ENCODE results near the gene SUDS3.
"Not testable (repeated sequence)": the region's sequence is repeated elsewhere in the genome, so short reads cannot be mapped to it uniquely, and the experiment has no call there.

Gene SUDS3
- total RNA-seq = 24.0 to 58.9 (median 43.9) reads per million in 17 experiments

DNA sequence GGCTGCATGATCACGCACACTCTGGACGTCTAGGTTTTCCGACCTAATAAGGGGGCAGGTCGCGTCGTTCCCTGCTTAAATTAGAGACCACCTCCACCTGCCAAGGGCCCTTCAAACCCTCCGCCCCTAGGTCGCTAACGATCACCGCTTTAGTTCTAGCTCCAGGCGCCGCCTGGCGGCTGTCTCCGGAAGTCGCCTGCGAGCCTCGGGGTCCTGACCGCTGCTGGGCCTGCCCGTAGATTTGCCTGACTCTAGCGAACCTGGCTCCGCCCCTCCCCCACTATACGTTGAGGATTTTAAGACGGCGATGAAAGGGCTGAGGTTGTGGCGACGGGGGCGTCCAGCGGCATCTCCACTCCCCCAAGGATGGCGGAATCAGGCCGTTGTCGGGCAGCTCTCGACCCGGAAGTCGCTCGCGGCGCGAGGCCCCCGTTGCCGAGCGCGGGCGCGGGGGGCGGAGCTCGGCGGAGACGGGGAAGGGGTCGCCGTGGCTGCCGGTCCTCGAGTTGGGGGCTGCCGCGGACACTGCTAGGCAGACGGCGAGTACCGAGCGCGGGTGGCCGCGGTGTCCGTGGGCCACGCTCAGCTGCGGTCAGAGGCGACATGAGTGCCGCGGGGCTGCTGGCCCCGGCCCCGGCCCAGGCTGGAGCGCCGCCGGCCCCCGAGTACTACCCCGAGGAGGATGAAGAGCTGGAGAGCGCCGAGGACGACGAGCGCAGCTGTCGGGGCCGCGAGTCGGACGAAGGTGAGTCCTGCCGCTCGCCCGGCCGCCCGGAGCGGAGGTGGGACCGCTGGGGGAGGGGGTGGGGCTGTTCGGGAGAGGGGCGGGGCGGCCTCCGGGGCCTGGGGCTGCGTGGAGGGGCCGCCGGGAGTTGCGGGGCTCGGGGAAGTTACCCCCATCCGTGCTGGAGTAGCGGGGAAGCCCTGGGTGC is at the start of gene SUDS3:
SUDS3 (plus strand) TSS at position 467 of the 932 bp plus-strand sequence; CDS start at position 604, 137 bp downstream.
- DNase-seq = peak; percentile 88 to 96 (median 94)

DNA sequence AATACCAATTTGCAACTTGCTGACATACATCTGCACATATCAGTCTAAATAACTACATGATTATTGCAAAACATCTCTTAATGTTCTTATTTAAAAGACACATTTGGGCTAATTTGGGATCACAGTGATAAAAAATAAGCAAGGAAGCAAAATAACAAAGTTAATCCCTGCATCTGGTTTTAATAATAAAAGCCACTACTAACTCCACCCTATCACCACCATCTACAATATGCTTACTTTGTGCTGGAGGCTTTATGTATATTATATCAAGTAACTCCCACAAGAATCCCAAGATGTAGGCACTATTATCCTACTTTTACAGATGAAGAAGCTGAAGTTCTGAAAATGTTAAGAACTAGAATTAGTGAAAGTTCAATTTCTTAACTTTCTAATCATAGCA is 49.4 kb upstream of the SUDS3 start:
- DNase-seq = no peak

GRCh38 chr12:118327391-118327790 is 49.0 kb upstream of the SUDS3 start:
- DNase-seq = no peak

- DNase-seq = peak in 2 of 4 experiments; percentile 43 to 47
Observed at GRCh38 chr12:118328486-118329330, 47.6 kb upstream of the SUDS3 start.

DNA sequence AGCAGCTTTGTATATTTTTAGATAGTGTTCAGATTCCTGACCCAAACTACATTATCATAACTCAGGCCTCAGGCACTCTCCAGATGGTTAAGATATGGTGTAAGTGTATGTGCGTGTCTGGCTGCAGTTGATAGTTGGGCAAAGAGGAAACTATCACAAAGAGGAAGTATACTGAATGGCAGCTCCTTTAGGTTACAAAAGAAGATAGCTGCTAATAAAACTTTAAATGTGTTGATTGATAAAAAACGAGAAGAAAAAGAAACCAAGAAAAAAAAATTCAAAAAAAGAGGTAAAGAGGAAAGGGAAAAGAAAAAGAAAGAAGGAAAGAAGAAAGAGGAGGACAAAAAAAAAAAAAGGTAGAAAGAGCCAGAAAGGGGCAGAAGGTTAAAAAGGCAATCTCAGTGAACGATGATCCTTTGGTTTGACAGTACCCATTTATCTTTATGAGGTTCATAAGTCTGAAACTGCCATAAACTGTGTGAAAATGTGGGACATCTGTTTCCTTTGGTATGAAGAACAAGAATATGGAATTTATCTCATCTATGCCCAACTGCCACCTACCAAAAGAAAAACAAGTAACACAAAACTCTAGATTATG is 45.8 kb upstream of the SUDS3 start:
- DNase-seq = peak; percentile 68 to 91 (median 82)

GRCh38 chr12:118332511-118332910 is 43.8 kb upstream of the SUDS3 start:
- DNase-seq = peak; percentile 71 to 88 (median 83)

DNA sequence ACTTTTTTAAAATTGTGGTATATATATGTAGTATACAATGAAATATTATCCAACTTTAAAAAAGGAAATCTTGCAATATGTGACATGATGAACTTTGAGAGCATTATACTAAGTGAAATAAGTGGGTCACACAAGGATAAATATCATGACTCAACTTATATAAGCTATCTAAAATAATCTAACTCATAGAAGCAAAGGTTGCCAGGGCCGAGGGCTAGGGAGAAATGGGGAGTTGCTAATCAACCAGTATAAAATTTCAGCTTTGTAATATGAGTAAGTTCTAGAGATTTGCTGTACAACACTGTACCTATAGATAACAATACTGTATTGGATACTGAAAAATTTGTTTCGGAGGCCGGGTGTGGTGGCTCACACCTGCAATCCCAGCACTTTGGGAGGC is 42.1 kb upstream of the SUDS3 start:
- DNase-seq = no peak

- peak in 1 of 4 experiments; percentile 16 for DNase-seq
Observed at GRCh38 chr12:118334939-118335567, 41.3 kb upstream of the SUDS3 start.

- no peak for DNase-seq
Observed at GRCh38 chr12:118336123-118336522, 40.2 kb upstream of the SUDS3 start.

GRCh38 chr12:118337194-118337838 is 39.0 kb upstream of the SUDS3 start:
- no peak for DNase-seq

GRCh38 chr12:118342090-118342489 is 34.3 kb upstream of the SUDS3 start:
- peak in 1 of 4 experiments; percentile 26 for DNase-seq

- DNase-seq = no peak
Observed at GRCh38 chr12:118344829-118345228, 31.5 kb upstream of the SUDS3 start.

- peak in 1 of 4 experiments; percentile 23 for DNase-seq
Observed at GRCh38 chr12:118345355-118345754, 31.0 kb upstream of the SUDS3 start.

DNA sequence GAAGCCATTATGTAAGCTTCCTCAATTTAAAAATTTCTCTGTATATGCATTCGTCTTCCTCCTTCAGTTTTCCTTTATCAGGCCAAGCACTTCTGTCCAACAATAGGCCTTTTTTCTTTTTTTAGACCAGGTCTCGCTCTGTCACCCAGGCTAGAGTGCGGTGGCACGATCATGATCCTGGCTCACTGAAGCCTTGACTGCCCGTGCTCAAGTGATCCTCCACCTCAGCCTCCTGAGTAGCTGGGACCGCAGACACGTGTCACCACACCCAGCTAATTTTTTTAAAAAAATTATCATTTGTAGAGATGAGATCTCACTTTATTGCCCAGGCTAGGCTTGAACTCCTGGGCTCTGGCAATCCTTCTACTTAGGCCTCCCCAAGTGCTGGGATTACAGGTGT is 29.5 kb upstream of the SUDS3 start:
- peak in 2 of 4 experiments; percentile 22 to 27 for DNase-seq

DNA sequence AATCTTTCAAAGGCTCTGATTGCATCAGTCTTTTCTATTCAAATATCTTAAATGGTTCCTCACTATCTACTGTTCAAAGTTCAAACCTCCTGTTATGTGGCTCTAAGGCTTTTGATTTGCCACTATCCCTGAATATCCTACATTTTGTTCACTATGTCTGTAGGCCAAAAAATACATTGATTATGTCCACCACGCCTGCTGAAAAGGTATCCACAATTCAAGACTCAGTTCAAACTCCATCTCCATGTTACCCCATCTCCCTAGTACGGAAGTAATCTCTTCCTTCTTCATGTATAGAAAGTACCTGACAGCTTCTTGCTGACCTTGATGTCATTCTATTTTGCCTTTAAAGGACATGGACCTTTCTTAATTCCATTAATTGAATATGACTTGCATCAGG is 28.4 kb upstream of the SUDS3 start:
- no peak for DNase-seq

GRCh38 chr12:118350908-118351559 is 25.3 kb upstream of the SUDS3 start:
- DNase-seq = peak in 1 of 4 experiments; percentile 64

GRCh38 chr12:118353721-118354120 is 22.6 kb upstream of the SUDS3 start:
- DNase-seq = no peak

DNA sequence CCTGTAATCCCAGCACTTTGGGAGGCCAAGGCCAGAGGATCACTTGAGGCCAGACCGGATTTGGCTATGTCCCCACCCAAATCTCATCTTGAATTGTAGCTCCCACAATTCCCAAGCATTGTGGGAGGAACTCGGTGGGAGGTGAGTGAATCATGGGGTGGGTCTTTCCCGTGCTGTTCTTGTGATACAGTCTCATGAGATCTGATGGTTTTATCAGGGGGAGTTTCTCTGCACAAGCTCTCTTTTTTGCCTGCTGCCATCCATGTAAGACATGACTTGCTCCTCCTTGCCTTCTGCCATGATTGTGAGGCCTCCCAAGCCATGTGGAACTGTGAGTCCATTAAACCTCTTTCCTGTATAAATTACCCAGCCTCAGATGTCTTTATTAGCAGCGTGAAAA is 21.9 kb upstream of the SUDS3 start:
- not testable (repeated sequence) for DNase-seq

DNA sequence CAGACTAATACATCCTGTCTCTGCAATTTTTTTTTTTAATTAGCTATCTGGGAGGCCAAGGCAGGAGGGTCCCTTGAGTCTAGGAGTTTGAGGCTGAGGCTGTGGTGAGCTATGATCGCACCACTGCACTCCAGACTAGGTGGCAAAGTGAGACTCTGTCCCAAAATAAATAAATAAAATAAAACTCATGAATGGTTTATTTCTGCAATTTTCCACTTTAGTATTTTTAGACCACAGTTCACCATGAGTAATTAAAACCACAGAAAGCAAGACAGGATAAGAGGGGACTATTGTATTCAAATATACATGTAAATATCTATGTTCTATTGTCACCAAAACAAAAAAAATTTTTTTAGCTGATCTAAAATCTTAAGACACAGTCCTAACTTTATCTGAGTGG is 21.5 kb upstream of the SUDS3 start:
- no peak for DNase-seq

DNA sequence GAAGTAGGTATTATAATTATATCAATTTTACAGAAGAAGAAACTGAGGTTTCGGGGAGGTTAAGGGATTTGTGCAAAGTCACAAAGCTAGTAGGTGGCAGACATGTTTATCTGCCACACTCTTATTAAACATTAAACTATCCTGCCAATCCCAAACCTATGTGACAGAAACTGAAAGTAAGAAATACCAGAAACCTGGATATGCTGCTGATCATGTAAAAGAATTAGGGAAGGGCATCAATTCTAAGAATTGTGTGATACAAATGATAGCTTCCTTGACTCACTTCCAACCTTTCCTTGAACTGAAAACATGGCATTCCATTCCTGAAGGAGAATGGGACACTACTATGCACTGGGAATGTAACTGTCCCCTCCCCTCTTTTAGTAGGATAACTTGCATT is 20.5 kb upstream of the SUDS3 start:
- no peak for DNase-seq

- DNase-seq = peak; percentile 38 to 91 (median 68)
Observed at GRCh38 chr12:118356809-118357256, 19.5 kb upstream of the SUDS3 start.
